Keratinocyte (primary cell): Measurements from ENCODE around the gene HERPUD1. TPM values are rescaled to one million over a fixed set of nuclear protein-coding genes. Genes with fewer than 3 reads are reported as not detected.

ENCODE experiments used
- DNase-seq: peaks from one replicate; pipeline ENCODE4 v3.0.0-alpha.2; 2011; ENCODE audit warnings: low read depth, missing footprints, low spot score
- FAIRE-seq: peaks from 2 replicates; lab custom pipeline; 2011; peaks lifted over from hg19 to GRCh38; lab: Jason Lieb, UNC
- H2AFZ ChIP-seq: 2 replicates; pipeline ENCODE4 v1.6.0; 2012; ENCODE audit warnings: low read length, control low read depth, inconsistent platforms; ENCODE audit not compliant: control insufficient read depth
- H3K27ac ChIP-seq: 2 replicates; pipeline ENCODE4 v1.5.1; 2011; ENCODE audit warnings: low read length; ENCODE audit not compliant: control insufficient read depth, insufficient read depth
- H3K27me3 ChIP-seq: 3 replicates; pipeline ENCODE4 v1.6.0; 2011; ENCODE audit warnings: low read length; ENCODE audit not compliant: control insufficient read depth, insufficient read depth; ENCODE audit errors: extremely low read depth
- H3K36me3 ChIP-seq, 2 experiments: 2 replicates in 1 of 2; 3 replicates in 1 of 2; pipeline ENCODE4 v1.5.1; 2011; ENCODE audit warnings: low read length in 2 of 2, mild to moderate bottlenecking in 1 of 2; ENCODE audit not compliant: control insufficient read depth in 2 of 2, insufficient read depth in 2 of 2; ENCODE audit errors: extremely low read depth in 1 of 2
- H3K4me1 ChIP-seq: 3 replicates; pipeline ENCODE4 v1.5.1; 2011; ENCODE audit warnings: low read length; ENCODE audit not compliant: control insufficient read depth, insufficient read depth; ENCODE audit errors: extremely low read depth
- H3K4me2 ChIP-seq: 3 replicates; pipeline ENCODE4 v1.6.0; 2011; ENCODE audit warnings: low read depth, low read length; ENCODE audit not compliant: control insufficient read depth, insufficient read depth; ENCODE audit errors: extremely low read depth
- H3K4me3 ChIP-seq, 3 experiments: fragments of 200-600 bp in 1 of 3; sonication (generic) in 1 of 3; 2 replicates in 2 of 3; 3 replicates in 1 of 3; pipeline ENCODE4 v1.5.1; 2011 to 2016; ENCODE audit warnings: low read length in 3 of 3, mild to moderate bottlenecking in 3 of 3, control low read depth in 2 of 3, inconsistent platforms in 1 of 3, low read depth in 1 of 3, mixed read lengths in 1 of 3, mixed run types in 1 of 3, moderate library complexity in 1 of 3; ENCODE audit not compliant: control insufficient read depth in 2 of 3, insufficient read depth in 2 of 3; ENCODE audit errors: extremely low read depth in 1 of 3
- H3K79me2 ChIP-seq: 2 replicates; pipeline ENCODE4 v1.6.0; 2012; ENCODE audit warnings: low read length; ENCODE audit not compliant: control insufficient read depth, insufficient read depth
- H3K9ac ChIP-seq: 3 replicates; pipeline ENCODE4 v1.6.0; 2011; ENCODE audit warnings: low read length; ENCODE audit not compliant: control insufficient read depth, insufficient read depth; ENCODE audit errors: extremely low read depth
- H3K9me1 ChIP-seq: 3 replicates; pipeline ENCODE4 v1.6.0; 2011; ENCODE audit warnings: low read length; ENCODE audit not compliant: control insufficient read depth, insufficient read depth; ENCODE audit errors: extremely low read depth
- H3K9me3 ChIP-seq: 2 replicates; pipeline ENCODE4 v1.5.1; 2012; ENCODE audit warnings: low read depth, low read length; ENCODE audit not compliant: control insufficient read depth
- H4K20me1 ChIP-seq: 3 replicates; pipeline ENCODE4 v1.6.0; 2011; ENCODE audit warnings: low read length; ENCODE audit not compliant: control insufficient read depth, insufficient read depth; ENCODE audit errors: extremely low read depth
- CTCF ChIP-seq, 3 experiments: IDR thresholded peaks in 1 of 3; conservative IDR thresholded peaks in 1 of 3; optimal IDR thresholded peaks in 1 of 3; 2 replicates in 2 of 3; 3 replicates in 1 of 3; pipeline versions ENCODE3 to v1.5.1; 2011; ENCODE audit warnings: low read length in 3 of 3, mild to moderate bottlenecking in 3 of 3, moderate library complexity in 2 of 3, control low read depth in 1 of 3, inconsistent platforms in 1 of 3; ENCODE audit not compliant: insufficient read depth in 2 of 3; ENCODE audit errors: extremely low read depth in 1 of 3
- EZH2 ChIP-seq: IDR thresholded peaks from one replicate; pipeline ENCODE4 v1.6.1; 2012; ENCODE audit warnings: inconsistent platforms, mild to moderate bottlenecking, low read length, moderate library complexity
- dilution Hi-C: fragments of 300-500 bp; cut with MboI; formaldehyde crosslinking; loops from one replicate; pipeline ENCODE4 v1.7.0; 2020; ENCODE audit warnings: low sequenced_read_pairs; ENCODE audit not compliant: extremely low pct_ligation_motif_present
- polyA plus RNA-seq, 5 experiments: library from polyadenylated mRNA; depleted of rRNA in 3 of 5; stranded (reverse) in 3 of 5; stranded (forward) in 1 of 5; unstranded in 1 of 5; fragments of >200 nt; gene quantifications; 1 replicate in 1 of 5; 2 replicates in 3 of 5; 3 replicates in 1 of 5; pipeline versions ENCODE4 v1.2.1 to v1.2.3, GENCODE V29; 2011 to 2012; ENCODE audit warnings: missing spikeins in 2 of 5, low read depth in 1 of 5, low replicate concordance in 1 of 5

Gene HERPUD1
- polyA plus RNA-seq, 1 donor (not counting 4 experiments of a cell fraction or from before 2014, with no cell fraction given) = 183 TPM

GRCh38 chr16:56980201-56980535, 48.2 kb downstream of the HERPUD1 start:
- no peaks in the 10 kb centered on the region for H4K20me1 ChIP-seq
- dilution Hi-C loops = no loop called here
- peaks cover 2% of the 10 kb centered on the region for H3K27me3 ChIP-seq
- no peaks in the 10 kb centered on the region for H3K9me1 ChIP-seq
- no peak overlapping the region for H2AFZ ChIP-seq
- no peak for DNase-seq
- H3K4me1 ChIP-seq = peaks cover 2% of the 10 kb centered on the region
- TF ChIP-seq EZH2 = no peak
- no peak for TF ChIP-seq CTCF (optimal IDR thresholded peaks at IDR 0.05 in 1 of 3, IDR thresholded peaks at IDR 0.05 in 1 of 3, conservative IDR thresholded peaks at IDR 0.05 in 1 of 3; ENCODE audit: extremely low read depth in 1 of 3, insufficient read depth in 2 of 3, low read length in 3 of 3)
- no peaks in the 10 kb centered on the region for H3K79me2 ChIP-seq
- no peaks in the 10 kb centered on the region for H3K9me3 ChIP-seq
- no peak overlapping the region for H3K9ac ChIP-seq
- no peak for FAIRE-seq
- no peak overlapping the region for H3K4me3 ChIP-seq
- no peak overlapping the region for H3K4me2 ChIP-seq
- no peaks in the 10 kb centered on the region for H3K36me3 ChIP-seq
- H3K27ac ChIP-seq = no peak overlapping the region

- Histone ChIP-seq H3K4me2 (no peak overlapping the region), H3K9me3 (no peaks in the 10 kb centered on the region), H3K36me3 (no peaks in the 10 kb centered on the region), H3K27ac (no peak overlapping the region), H3K4me1 (peaks cover 11% of the 10 kb centered on the region), H3K9ac (no peak overlapping the region), H4K20me1 (no peaks in the 10 kb centered on the region), H3K27me3 (no peaks in the 10 kb centered on the region), H3K79me2 (no peaks in the 10 kb centered on the region), H2AFZ (no peak overlapping the region), H3K9me1 (no peaks in the 10 kb centered on the region), H3K4me3 (no peak overlapping the region)
- FAIRE-seq = no peak
- TF ChIP-seq EZH2 (no peak), CTCF (optimal IDR thresholded peaks at IDR 0.05 in 1 of 3, IDR thresholded peaks at IDR 0.05 in 1 of 3, conservative IDR thresholded peaks at IDR 0.05 in 1 of 3; ENCODE audit: extremely low read depth in 1 of 3, insufficient read depth in 2 of 3, low read length in 3 of 3) (no peak)
- dilution Hi-C loops = no loop called here
- no peak for DNase-seq
Measured at GRCh38 chr16:56980792-56981724, 49.1 kb downstream of the HERPUD1 start.
